ENCODE measurements around the gene OLFML2B. TPM values are rescaled to one million over a fixed set of nuclear protein-coding genes. Genes with fewer than 3 reads are reported as not detected.
"Not testable (repeated sequence)": the region's sequence is repeated elsewhere in the genome, so short reads cannot be mapped to it uniquely, and the experiment has no call there.

Gene OLFML2B
- total RNA-seq, 5 donors from 2014 or later (not counting 1 experiment from before 2014, with no cell fraction given), result not detected

DNA sequence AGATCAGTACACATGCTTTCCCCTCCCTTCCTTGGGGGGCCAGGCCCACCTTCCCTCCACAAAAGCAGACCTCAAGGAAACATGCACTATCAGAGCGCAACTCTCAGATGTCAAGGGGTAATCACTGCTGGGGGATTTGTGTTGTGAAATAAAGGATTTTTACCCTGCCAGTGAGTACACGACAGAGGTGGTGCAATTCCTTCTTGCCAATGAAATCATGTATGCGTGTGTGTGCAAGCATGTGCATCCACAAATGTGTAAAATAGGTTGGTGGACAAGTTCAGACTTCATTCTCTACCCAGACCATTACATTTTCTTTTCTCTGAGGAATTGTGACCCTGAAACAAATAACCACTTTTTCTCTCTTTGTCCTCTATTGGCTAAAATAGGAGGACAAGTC lies 36.1 kb upstream of the OLFML2B start:
- Histone ChIP-seq H3K27ac (ENCODE audit: low read length) (no peak overlapping the region), H3K9me3 (no peaks in the 10 kb centered on the region), H3K4me1 (ENCODE audit: control insufficient read depth in 1 of 2, extremely low read depth in 1 of 2, insufficient read depth in 2 of 2, low read length in 2 of 2) (no peaks in the 10 kb centered on the region), H3K4me3 (ENCODE audit: control insufficient read depth in 1 of 2, extremely low read depth in 1 of 2, low read length in 1 of 2) (no peak overlapping the region), H3K36me3 (ENCODE audit: control insufficient read depth in 2 of 2, extremely low read depth in 1 of 2, insufficient read depth in 1 of 2, low read length in 1 of 2) (no peaks in the 10 kb centered on the region), H3K27me3 (replicated peaks in 1 of 2; ENCODE audit: control insufficient read depth in 2 of 2, extremely low read depth in 1 of 2, insufficient read depth in 2 of 2, low read length in 1 of 2) (peaks cover 0 to 13% of the 10 kb centered on the region in 2 experiments)
- Mint-ChIP-seq H3K36me3 (no peaks in the 10 kb centered on the region), H3K27me3 (peaks cover 22 to 27% of the 10 kb centered on the region in 2 donors), H3K4me1 (no peaks in the 10 kb centered on the region), H3K27ac (no peak overlapping the region), H3K4me3 (no peak overlapping the region), H3K9me3 (no peaks in the 10 kb centered on the region)
- DNase-seq, result no peak
- no peak for ATAC-seq (replicated peaks in 1 of 4)
- WGBS (ENCODE audit: insufficient coverage), result no CpG with 5 or more reads among the region's 3 CpGs
- CTCF ChIA-PET, result no interaction called here
- POLR2A ChIA-PET, result no interaction called here

DNA sequence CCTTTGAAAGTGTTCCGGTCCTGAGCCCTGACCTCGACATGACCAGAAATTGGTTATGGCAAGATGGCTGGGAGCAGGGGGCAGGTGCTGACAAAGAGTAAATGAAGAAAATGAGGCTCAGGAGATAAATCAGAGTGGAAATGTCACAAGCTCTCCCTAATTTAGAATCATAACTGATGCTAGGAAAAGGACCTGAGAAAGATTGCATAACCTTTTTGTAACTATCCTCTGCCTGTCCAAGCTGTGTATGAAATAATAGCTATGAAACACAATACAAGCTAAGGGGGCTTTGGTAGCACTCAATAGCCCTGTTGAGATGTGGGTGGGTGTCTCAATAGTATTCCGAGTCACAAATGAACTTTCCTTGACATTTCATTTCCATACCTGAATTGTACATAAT lies 32.9 kb upstream of the OLFML2B start:
- H3K9me3 ChIP-seq, result no peaks in the 10 kb centered on the region
- no peaks in the 10 kb centered on the region for H3K4me1 Mint-ChIP-seq
- H3K36me3 Mint-ChIP-seq, result no peaks in the 10 kb centered on the region
- no peak overlapping the region for H3K27ac Mint-ChIP-seq
- ChIA-PET POLR2A (interaction anchor here in 1 of 2 donors (0.7 kb wide), 1 partner anchor 20 kb away, joined by 3 read pairs; no protein-coding TSS in a partner anchor), CTCF (interaction anchor here (0.6 to 1.2 kb wide), 6 partner anchors 10 to 808 kb away, joined by 3 to 4 read pairs (median 4); no protein-coding TSS in a partner anchor)
- no peak overlapping the region for H3K4me3 ChIP-seq (ENCODE audit: control insufficient read depth in 1 of 2, extremely low read depth in 1 of 2, low read length in 1 of 2)
- no peak for DNase-seq
- no peak overlapping the region for H3K4me3 Mint-ChIP-seq
- H3K27ac ChIP-seq (ENCODE audit: low read length), result no peak overlapping the region
- no peaks in the 10 kb centered on the region for H3K9me3 Mint-ChIP-seq
- H3K4me1 ChIP-seq (ENCODE audit: control insufficient read depth in 1 of 2, extremely low read depth in 1 of 2, insufficient read depth in 2 of 2, low read length in 2 of 2), result no peaks in the 10 kb centered on the region
- WGBS (ENCODE audit: insufficient coverage), result 93% methylated on average over 2 of the region's 3 CpGs
- no peaks in the 10 kb centered on the region for H3K36me3 ChIP-seq (ENCODE audit: control insufficient read depth in 2 of 2, extremely low read depth in 1 of 2, insufficient read depth in 1 of 2, low read length in 1 of 2)
- ATAC-seq (replicated peaks in 1 of 4), result no peak
- peaks cover 8 to 12% of the 10 kb centered on the region in 2 donors for H3K27me3 Mint-ChIP-seq
- peaks cover 0 to 11% of the 10 kb centered on the region in 2 experiments for H3K27me3 ChIP-seq (replicated peaks in 1 of 2; ENCODE audit: control insufficient read depth in 2 of 2, extremely low read depth in 1 of 2, insufficient read depth in 2 of 2, low read length in 1 of 2)

DNA sequence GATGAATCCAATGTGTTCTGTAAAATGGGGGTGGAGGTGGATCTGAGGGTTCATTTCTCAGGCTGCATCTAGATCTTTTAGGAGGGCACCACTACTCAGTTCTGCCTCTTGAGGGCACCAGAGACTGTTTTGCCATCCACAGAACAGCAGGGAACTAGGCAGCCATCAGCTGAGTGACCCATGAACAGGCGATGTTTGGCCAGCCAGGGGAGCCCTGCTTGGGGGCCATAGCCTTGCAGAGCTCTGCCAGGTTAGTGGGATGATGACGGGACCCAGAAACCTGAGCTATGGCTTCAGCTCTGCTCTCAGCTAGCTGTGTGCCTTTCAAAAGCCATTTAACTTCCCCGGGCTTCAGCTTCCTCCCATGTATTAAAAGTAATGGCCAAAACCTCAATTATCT lies 32.4 kb upstream of the OLFML2B start:
- Histone ChIP-seq H3K9me3 (no peaks in the 10 kb centered on the region), H3K4me3 (ENCODE audit: control insufficient read depth in 1 of 2, extremely low read depth in 1 of 2, low read length in 1 of 2) (no peak overlapping the region), H3K36me3 (ENCODE audit: control insufficient read depth in 2 of 2, extremely low read depth in 1 of 2, insufficient read depth in 1 of 2, low read length in 1 of 2) (no peaks in the 10 kb centered on the region), H3K27ac (ENCODE audit: low read length) (no peak overlapping the region), H3K27me3 (replicated peaks in 1 of 2; ENCODE audit: control insufficient read depth in 2 of 2, extremely low read depth in 1 of 2, insufficient read depth in 2 of 2, low read length in 1 of 2) (peaks cover 0 to 11% of the 10 kb centered on the region in 2 experiments), H3K4me1 (ENCODE audit: control insufficient read depth in 1 of 2, extremely low read depth in 1 of 2, insufficient read depth in 2 of 2, low read length in 2 of 2) (no peaks in the 10 kb centered on the region)
- peak; percentile 55 to 73 (median 62) for ATAC-seq (replicated peaks in 1 of 4)
- CTCF ChIA-PET, result interaction anchor here (0.6 to 1.2 kb wide), 6 partner anchors 11 to 809 kb away, joined by 3 to 4 read pairs (median 4); no protein-coding TSS in a partner anchor
- no peak overlapping the region for H3K27ac Mint-ChIP-seq
- WGBS (ENCODE audit: insufficient coverage), result 0% methylated on average over 1 of the region's 3 CpGs
- DNase-seq, result peak in 22 of 35 experiments; percentile 8 to 64 (median 28)
- no peak overlapping the region for H3K4me3 Mint-ChIP-seq
- peaks cover 8 to 12% of the 10 kb centered on the region in 2 donors for H3K27me3 Mint-ChIP-seq
- POLR2A ChIA-PET, result interaction anchor here in 1 of 2 donors (0.7 kb wide), 1 partner anchor 20 kb away, joined by 3 read pairs; no protein-coding TSS in a partner anchor
- H3K9me3 Mint-ChIP-seq, result no peaks in the 10 kb centered on the region
- H3K36me3 Mint-ChIP-seq, result no peaks in the 10 kb centered on the region
- no peaks in the 10 kb centered on the region for H3K4me1 Mint-ChIP-seq

DNA sequence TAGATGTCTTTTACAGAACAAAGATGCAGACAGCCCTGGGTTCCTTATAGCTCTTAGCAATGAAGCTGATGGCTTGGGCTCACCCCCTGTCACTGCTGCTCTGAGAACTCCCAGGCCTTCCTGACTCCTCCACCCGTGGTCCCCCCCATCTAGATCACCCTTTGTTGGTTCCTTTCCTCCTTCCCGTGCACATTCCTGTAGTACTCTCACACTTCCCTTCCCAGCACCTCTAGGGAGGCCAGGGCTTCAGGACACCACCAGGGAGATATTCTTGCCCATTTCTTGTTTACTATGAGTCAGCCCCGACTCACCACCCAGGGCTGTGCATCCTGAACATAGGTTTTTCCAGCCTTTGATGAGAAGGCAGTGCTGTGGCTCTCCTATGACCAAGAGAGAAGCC lies 31.4 kb upstream of the OLFML2B start:
- no peaks in the 10 kb centered on the region for H3K4me1 ChIP-seq (ENCODE audit: control insufficient read depth in 1 of 2, extremely low read depth in 1 of 2, insufficient read depth in 2 of 2, low read length in 2 of 2)
- ATAC-seq (replicated peaks in 1 of 4), result no peak
- Mint-ChIP-seq H3K36me3 (no peaks in the 10 kb centered on the region), H3K4me3 (no peak overlapping the region), H3K4me1 (no peaks in the 10 kb centered on the region), H3K27ac (no peak overlapping the region), H3K9me3 (no peaks in the 10 kb centered on the region), H3K27me3 (peaks cover 7 to 8% of the 10 kb centered on the region in 2 donors)
- ChIA-PET POLR2A (no interaction called here), CTCF (no interaction called here)
- H3K27me3 ChIP-seq (replicated peaks in 1 of 2; ENCODE audit: control insufficient read depth in 2 of 2, extremely low read depth in 1 of 2, insufficient read depth in 2 of 2, low read length in 1 of 2), result peaks cover 0 to 11% of the 10 kb centered on the region in 2 experiments
- WGBS (ENCODE audit: insufficient coverage), result 84% methylated on average over 3 of the region's 3 CpGs
- no peak for DNase-seq
- H3K9me3 ChIP-seq, result no peaks in the 10 kb centered on the region
- H3K27ac ChIP-seq (ENCODE audit: low read length), result no peak overlapping the region
- no peaks in the 10 kb centered on the region for H3K36me3 ChIP-seq (ENCODE audit: control insufficient read depth in 2 of 2, extremely low read depth in 1 of 2, insufficient read depth in 1 of 2, low read length in 1 of 2)
- H3K4me3 ChIP-seq (ENCODE audit: control insufficient read depth in 1 of 2, extremely low read depth in 1 of 2, low read length in 1 of 2), result no peak overlapping the region

DNA sequence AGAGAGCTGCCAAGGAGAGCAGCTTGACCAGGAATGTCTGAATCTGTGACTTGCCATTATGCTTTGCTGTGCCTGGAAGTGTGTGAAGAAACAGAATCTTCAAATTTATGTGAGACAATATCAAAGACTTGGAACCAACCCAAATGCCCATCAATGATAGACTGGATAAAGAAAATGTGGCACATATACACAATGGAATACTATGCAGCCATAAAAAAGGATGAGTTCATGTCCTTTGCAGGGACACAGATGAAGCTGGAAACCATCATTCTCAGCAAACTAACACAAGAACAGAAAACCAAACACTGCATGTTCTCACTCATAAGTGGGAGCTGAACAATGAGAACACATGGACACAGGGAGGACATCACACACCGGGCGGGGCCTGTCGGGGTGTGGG lies 30.3 kb upstream of the OLFML2B start:
- H3K27ac ChIP-seq (ENCODE audit: low read length); ATAC-seq (replicated peaks in 1 of 4); H3K27me3 Mint-ChIP-seq; H3K4me3 Mint-ChIP-seq; H3K4me3 ChIP-seq (ENCODE audit: control insufficient read depth in 1 of 2, extremely low read depth in 1 of 2, low read length in 1 of 2); DNase-seq; H3K36me3 Mint-ChIP-seq; H3K9me3 Mint-ChIP-seq; H3K36me3 ChIP-seq (ENCODE audit: control insufficient read depth in 2 of 2, extremely low read depth in 1 of 2, insufficient read depth in 1 of 2, low read length in 1 of 2); H3K27ac Mint-ChIP-seq; POLR2A ChIA-PET; H3K9me3 ChIP-seq; CTCF ChIA-PET; H3K4me1 ChIP-seq (ENCODE audit: control insufficient read depth in 1 of 2, extremely low read depth in 1 of 2, insufficient read depth in 2 of 2, low read length in 2 of 2); H3K4me1 Mint-ChIP-seq: not testable (repeated sequence)
- peaks cover 0 to 11% of the 10 kb centered on the region in 2 experiments for H3K27me3 ChIP-seq (replicated peaks in 1 of 2; ENCODE audit: control insufficient read depth in 2 of 2, extremely low read depth in 1 of 2, insufficient read depth in 2 of 2, low read length in 1 of 2)
- no CpG with 5 or more reads among the region's 3 CpGs for WGBS (ENCODE audit: insufficient coverage)

DNA sequence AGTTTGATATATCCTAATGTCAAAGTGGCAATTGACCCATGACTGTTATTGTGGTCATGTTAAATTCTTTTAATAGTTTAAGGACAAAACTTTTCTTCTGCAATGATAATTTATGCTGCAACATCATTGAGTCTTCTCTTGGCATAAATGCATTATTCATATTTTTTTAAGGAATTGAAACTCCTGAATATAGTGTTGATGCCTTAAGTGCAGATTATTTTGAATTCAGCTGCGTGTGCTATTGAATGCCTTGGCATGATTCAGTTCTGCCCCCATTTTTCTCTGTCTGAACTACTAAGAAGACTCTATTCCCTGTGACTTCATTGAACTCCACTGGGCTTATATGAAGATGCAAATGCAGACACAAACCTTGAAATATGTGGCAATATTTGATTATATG lies 23.3 kb upstream of the OLFML2B start:
- H3K27me3 Mint-ChIP-seq, result peaks cover 0 to 7% of the 10 kb centered on the region in 2 donors
- CTCF ChIA-PET, result interaction anchor here in 1 of 2 donors (0.6 kb wide), 1 partner anchor 10 kb away, joined by 5 read pairs; no protein-coding TSS in a partner anchor
- H3K27ac ChIP-seq (ENCODE audit: low read length), result no peak overlapping the region
- H3K27ac Mint-ChIP-seq, result no peak overlapping the region
- peaks cover 0 to 3% (median 3%) of the 10 kb centered on the region in 3 donors for H3K9me3 Mint-ChIP-seq
- H3K9me3 ChIP-seq, result no peaks in the 10 kb centered on the region
- H3K36me3 ChIP-seq (ENCODE audit: control insufficient read depth in 2 of 2, extremely low read depth in 1 of 2, insufficient read depth in 1 of 2, low read length in 1 of 2), result no peaks in the 10 kb centered on the region
- no CpG with 5 or more reads among the region's 1 CpG for WGBS (ENCODE audit: insufficient coverage)
- H3K4me3 Mint-ChIP-seq, result no peak overlapping the region
- H3K4me1 Mint-ChIP-seq, result no peaks in the 10 kb centered on the region
- ATAC-seq (replicated peaks in 1 of 4) (no peak), DNase-seq (no peak)
- H3K4me3 ChIP-seq (ENCODE audit: control insufficient read depth in 1 of 2, extremely low read depth in 1 of 2, low read length in 1 of 2), result no peak overlapping the region
- H3K36me3 Mint-ChIP-seq, result no peaks in the 10 kb centered on the region
- no peaks in the 10 kb centered on the region for H3K4me1 ChIP-seq (ENCODE audit: control insufficient read depth in 1 of 2, extremely low read depth in 1 of 2, insufficient read depth in 2 of 2, low read length in 2 of 2)
- H3K27me3 ChIP-seq (replicated peaks in 1 of 2; ENCODE audit: control insufficient read depth in 2 of 2, extremely low read depth in 1 of 2, insufficient read depth in 2 of 2, low read length in 1 of 2), result no peaks in the 10 kb centered on the region
- POLR2A ChIA-PET, result no interaction called here
